GM18858 (cell line): Measurements from ENCODE around the gene ASTN1.
A peak's percentile ranks its signal among the peaks of the same experiment; 100 is the strongest.

Source experiments
- ATAC-seq: cut with Tn5 transposase; IDR thresholded peaks from one replicate; pipeline ENCODE4 v1.9.1; 2021; ENCODE audit not compliant: unreplicated experiment

The ASTN1 gene

GRCh38 chr1:176996456-176997090 is 167.9 kb downstream of the ASTN1 start:
- ATAC-seq = no peak

DNA sequence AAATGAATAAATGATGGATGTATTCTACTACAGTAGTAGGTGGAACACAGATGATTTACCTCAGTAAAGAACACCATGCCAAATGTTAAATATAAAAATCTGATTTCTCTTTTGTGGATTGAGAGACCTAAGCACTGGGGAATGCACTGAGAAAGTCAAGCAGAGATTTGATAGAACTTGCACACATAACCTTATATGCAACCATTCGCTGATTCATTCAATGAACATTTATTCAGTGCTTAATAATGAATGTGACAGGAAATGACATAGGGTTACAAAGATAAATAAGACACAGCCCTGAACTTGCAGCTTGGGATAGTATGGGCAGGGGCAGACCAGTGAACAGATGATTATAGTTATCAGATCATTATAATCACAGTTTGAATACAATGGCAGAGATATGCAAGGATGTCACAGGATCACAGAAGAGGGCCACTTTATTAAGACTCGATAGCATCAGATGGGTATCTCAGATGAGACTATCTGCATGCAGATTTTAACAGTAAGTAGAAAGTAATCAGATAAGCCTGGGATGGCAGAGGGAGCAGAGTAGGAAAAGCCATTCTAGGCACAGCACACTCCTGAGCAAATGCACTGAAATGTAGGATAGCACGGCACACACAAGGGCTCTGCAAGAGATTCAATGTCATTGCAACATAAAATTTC is 169.4 kb downstream of the ASTN1 start:
- no peak for ATAC-seq

- no peak for ATAC-seq
Observed at GRCh38 chr1:176993587-176993986, 170.9 kb downstream of the ASTN1 start.

DNA sequence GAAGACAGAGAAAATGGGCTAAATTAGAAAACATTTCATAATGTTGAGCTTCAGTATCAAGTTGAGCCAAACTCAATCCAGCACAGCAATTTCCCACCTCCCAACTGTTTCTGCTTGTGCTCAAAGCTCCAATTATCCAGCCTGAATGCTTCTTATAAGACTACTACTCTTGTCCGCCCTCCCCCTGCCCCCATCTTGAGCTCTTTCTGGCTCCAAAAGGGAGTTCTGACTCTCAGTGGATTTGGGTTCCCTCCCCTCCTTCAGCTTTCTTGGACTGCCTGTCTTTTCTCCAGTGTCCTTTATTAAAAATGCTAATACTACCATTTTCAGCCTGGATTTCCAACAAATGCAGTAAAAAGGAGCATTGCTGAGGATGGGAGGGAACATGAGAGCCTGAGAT is 174.8 kb downstream of the ASTN1 start:
- no peak for ATAC-seq

- ATAC-seq = no peak
Observed at GRCh38 chr1:176989023-176989422, 175.5 kb downstream of the ASTN1 start.

- no peak for ATAC-seq
Observed at GRCh38 chr1:176987016-176987415, 177.5 kb downstream of the ASTN1 start.

DNA sequence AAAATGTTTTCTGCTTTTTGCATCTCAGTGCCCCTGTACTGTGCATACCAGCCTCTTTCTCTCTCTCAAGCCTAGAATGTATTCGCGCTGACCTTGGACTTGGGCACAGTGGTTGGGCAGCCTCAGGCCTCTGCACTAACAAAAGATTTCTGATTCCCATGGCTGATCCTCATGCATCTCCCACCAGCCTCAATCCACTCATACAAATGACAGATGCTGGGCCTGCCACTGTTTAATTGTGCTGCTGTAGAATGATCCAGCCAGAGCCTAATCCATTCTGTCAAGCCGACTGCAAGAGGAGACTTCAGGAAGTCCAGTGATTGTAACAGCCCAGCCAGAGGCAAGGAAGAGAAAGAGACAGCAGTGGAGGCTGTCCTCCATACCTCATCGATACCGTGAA is 180.8 kb downstream of the ASTN1 start:
- no peak for ATAC-seq

- ATAC-seq = no peak
Observed at GRCh38 chr1:176976771-176977170, 187.7 kb downstream of the ASTN1 start.

GRCh38 chr1:176976225-176976624 is 188.3 kb downstream of the ASTN1 start:
- ATAC-seq = no peak

- ATAC-seq = no peak
Observed at GRCh38 chr1:176964687-176965086, 199.8 kb downstream of the ASTN1 start.

GRCh38 chr1:176963181-176963580 is 201.3 kb downstream of the ASTN1 start:
- no peak for ATAC-seq

DNA sequence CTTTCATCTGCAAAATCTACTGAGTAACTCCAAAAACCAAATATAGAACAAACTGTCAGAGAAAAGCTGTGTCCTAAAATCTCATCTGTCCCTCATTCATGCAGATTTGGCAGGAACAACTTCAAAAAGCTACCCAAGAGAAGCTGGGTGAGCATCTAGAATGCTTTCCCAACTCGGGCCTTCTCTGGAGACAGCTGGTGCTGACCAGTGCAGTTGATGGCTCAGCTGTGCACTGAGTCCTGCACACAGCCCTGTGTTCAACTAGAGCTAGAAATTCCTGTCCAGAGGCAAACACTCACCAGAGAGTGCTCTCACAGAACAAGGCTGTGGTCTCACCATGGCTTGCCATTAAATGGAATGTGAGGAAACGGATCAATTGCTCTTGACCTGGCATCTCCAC is 202.8 kb downstream of the ASTN1 start:
- ATAC-seq = no peak

GRCh38 chr1:176959191-176959820 is 205.2 kb downstream of the ASTN1 start:
- ATAC-seq = no peak

GRCh38 chr1:176957603-176958002 is 206.9 kb downstream of the ASTN1 start:
- no peak for ATAC-seq

- no peak for ATAC-seq
Observed at GRCh38 chr1:176954242-176954641, 210.3 kb downstream of the ASTN1 start.

- ATAC-seq = no peak
Observed at GRCh38 chr1:176950736-176951324, 213.7 kb downstream of the ASTN1 start.

GRCh38 chr1:176949033-176949662 is 215.4 kb downstream of the ASTN1 start:
- no peak for ATAC-seq

- ATAC-seq = no peak
Observed at GRCh38 chr1:176944606-176945005, 219.9 kb downstream of the ASTN1 start.

DNA sequence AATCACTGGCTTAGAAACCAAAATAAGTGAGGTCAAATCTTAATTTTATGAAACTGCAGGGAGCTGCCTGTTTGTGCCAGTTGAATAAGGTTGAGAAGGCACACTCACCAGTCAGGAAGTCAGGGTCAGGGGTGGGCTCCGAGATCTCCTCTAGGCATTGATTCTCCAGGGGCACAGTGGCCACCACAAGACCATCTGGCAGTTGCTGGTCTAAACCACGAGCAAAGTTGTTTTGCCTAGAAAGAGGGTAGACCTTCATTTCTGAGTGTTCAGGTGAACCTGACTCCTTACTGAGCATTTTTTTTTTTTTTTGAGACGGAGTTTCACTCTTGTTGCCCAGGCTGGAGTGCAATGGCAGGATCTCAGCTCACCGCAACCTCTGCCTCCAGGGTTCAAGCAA is 220.7 kb downstream of the ASTN1 start:
- no peak for ATAC-seq

DNA sequence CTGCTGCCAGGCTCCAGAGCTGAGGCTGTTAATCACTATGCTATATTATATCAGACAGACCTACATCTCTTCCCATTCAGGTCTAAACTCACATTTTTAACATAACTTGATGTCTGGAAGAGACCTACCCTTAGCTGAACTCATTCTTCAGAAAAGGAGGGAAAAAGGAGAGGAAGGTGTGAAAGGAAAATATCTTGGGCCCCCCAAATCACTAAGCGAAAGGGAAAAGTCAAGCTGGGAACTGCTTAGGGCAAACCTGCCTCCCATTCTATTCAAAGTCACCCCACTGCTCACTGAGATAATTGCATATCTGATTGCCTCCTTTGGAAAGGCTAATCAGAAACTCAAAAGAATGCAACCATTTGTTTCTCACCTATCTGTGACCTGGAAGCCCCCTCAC is 222.2 kb downstream of the ASTN1 start:
- ATAC-seq = no peak

DNA sequence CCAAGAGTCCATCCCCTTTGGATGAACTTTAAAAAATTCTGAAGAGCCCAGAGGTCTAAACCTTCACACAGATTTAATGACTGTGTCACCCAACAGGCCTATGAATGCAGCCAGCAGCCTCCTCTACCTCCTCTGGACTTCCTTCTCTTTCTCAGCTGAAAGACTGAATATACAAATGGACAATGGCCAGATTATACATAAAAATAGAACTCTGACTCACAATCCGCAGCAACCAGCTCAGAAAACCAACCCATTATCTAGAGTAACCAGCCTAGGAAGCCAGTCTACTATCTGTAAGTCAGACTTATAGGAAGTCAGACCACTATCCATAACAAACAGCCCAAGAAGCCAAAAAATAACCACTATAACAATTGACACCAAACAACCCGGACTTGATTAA is 224.5 kb downstream of the ASTN1 start:
- ATAC-seq = no peak

- ATAC-seq = peak; percentile 73
Observed at GRCh38 chr1:176938375-176938774, 226.1 kb downstream of the ASTN1 start.
